SJSA1 (cell line): Measurements from ENCODE around the gene GAL3ST2. TPM values are rescaled to one million over a fixed set of nuclear protein-coding genes. Genes with fewer than 3 reads are reported as not detected.
A peak's percentile ranks its signal among the peaks of the same experiment; 100 is the strongest.

Source experiments
- DNase-seq, 2 experiments: peaks; one replicate each; pipeline ENCODE4 v3.0.0-alpha.2; 2015 to 2020; ENCODE audit warnings: low spot score in 2 of 2, low read depth in 1 of 2
- H3K27ac ChIP-seq: fragments of 250-450 bp; sonication (Bioruptor Pico); 2 replicates; pipeline ENCODE4 v1.5.1; 2020; ENCODE audit warnings: mild to moderate bottlenecking, moderate library complexity
- H3K27me3 ChIP-seq: fragments of 250-450 bp; sonication (Bioruptor Pico); replicated peaks from 2 replicates; pipeline ENCODE4 v1.5.1; 2020; ENCODE audit warnings: mild to moderate bottlenecking, moderate library complexity
- H3K36me3 ChIP-seq: fragments of 250-450 bp; sonication (Bioruptor Pico); 2 replicates; pipeline ENCODE4 v1.5.1; 2020; ENCODE audit warnings: mild to moderate bottlenecking
- H3K4me1 ChIP-seq: fragments of 250-450 bp; sonication (Bioruptor Pico); replicated peaks from 2 replicates; pipeline ENCODE4 v1.6.1; 2021; ENCODE audit warnings: mild to moderate bottlenecking
- H3K4me3 ChIP-seq: fragments of 250-450 bp; sonication (Bioruptor Pico); 2 replicates; pipeline ENCODE4 v1.5.1; 2020; ENCODE audit warnings: mild to moderate bottlenecking
- H3K9me3 ChIP-seq: fragments of 250-450 bp; sonication (Bioruptor Pico); replicated peaks from 2 replicates; pipeline ENCODE4 v1.5.1; 2020; ENCODE audit warnings: mild to moderate bottlenecking
- total RNA-seq: library from RNA; depleted of rRNA; stranded (reverse); fragments of >200 nt; shearing (Covaris generic); gene quantifications from 2 replicates; pipeline ENCODE4 v1.2.3, GENCODE V29; 2014

GAL3ST2 gene
- total RNA-seq, 1 experiment from 2014 or later = not detected

DNA sequence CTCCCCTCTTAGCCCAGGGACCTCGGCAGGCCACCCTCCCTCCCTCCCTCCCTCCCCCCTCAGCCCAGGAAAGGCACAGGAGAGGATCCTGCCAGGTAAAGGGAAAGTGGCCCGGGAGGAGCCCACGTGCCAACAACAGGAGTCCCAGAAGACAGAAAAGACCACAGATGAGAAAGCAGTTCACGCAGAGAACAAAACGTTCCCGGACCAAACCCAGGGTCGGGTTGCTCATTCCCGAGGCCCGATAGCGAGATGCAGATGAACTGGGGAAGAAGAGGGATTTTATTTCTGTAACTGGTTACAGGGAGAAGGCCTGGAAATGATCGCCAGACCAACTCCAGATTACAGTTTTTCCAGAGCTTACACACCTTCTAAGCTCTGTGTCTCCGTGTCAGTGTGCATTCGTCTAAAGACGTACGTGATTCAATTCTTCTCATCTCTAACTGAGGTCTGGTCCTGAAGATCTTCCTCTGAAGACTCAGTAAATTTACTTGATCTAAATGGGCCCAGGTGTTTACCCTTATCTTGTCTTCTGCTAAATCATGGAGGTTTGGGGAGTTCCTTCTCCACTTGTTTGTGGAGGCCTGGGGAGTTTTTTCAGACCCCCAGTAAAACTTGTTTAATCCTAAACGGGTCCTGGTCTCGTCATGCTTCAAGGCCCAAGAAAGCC lies 31.6 kb downstream of the GAL3ST2 start:
- no peak for DNase-seq
- Histone ChIP-seq H3K27me3 (peaks cover 16% of the 10 kb centered on the region), H3K36me3 (no peaks in the 10 kb centered on the region), H3K27ac (no peak overlapping the region), H3K4me1 (peaks cover 17% of the 10 kb centered on the region), H3K4me3 (no peak overlapping the region), H3K9me3 (0 out of 2 replicates have a peak, but pooled peaks cover 4% of the 10 kb centered on the region)

- peak in 1 of 2 experiments; percentile 36 for DNase-seq
- H3K9me3 ChIP-seq = no peaks in the 10 kb centered on the region
- peaks cover 10% of the 10 kb centered on the region for H3K27me3 ChIP-seq
- no peak within 1 kb of the TSS for H3K4me3 ChIP-seq
- no peaks in the 10 kb centered on the region for H3K36me3 ChIP-seq
- peaks cover 10% of the 10 kb centered on the region for H3K4me1 ChIP-seq
- H3K27ac ChIP-seq = no peak within 1 kb of the TSS
These were observed 32.2 kb downstream of the GAL3ST2 start, which contains the start of gene NEU4 for GRCh38 chr2:241808721-241809382. NEU4 (plus strand) TSS chr2:241809193; CDS start chr2:241814485, 5,292 bp downstream.

DNA sequence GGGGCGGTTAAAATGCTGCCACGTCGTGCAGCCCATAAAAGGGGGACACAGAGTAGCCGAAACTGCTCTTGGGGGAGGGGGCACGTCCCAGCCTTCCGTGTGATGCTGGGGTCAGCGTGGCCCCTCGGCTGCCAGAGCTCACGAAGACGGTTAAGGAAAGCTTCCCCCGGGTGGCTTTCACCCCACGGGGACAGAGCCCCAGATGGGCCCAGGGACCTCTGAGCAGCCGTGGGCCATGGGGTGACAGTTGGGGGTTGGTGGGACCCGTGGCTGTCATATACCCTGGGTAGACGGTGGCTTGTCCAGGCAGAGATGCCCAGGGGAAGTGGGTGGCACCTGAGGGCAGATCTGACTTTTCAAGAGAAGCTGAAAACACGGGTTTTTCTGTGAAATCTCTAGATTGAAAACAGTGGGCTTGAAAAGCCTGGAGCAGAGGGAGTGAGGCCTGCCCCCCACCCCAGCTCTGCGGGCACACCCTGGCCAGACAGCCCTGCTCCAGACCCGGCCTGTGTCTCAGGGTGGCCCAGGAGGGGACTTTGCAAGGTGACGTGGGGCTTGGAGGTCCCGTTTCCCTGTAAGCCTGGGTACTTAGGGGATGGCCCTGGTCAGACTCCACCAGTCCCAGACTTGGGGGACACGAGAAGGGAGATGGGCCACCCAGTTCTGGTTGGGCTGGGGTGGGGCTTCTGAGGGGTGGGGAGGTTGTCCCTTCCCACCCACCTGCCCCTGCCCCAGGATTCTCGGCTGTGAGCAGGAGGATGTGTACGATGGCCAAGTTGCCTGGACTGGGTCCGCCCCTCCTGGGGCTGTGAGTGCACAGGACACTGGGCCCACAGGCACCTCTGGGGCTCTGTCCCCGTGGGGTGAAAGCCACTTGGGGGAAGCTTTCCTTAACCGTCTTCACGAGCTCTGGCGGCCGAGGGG lies 33.0 kb downstream of the GAL3ST2 start:
- H3K4me3 ChIP-seq = no peak overlapping the region
- peaks cover 2% of the 10 kb centered on the region for H3K4me1 ChIP-seq
- H3K36me3 ChIP-seq = no peaks in the 10 kb centered on the region
- peak in 1 of 2 experiments; percentile 36 for DNase-seq
- H3K27ac ChIP-seq = no peak overlapping the region
- no peaks in the 10 kb centered on the region for H3K9me3 ChIP-seq
- peaks cover 5% of the 10 kb centered on the region for H3K27me3 ChIP-seq

DNA sequence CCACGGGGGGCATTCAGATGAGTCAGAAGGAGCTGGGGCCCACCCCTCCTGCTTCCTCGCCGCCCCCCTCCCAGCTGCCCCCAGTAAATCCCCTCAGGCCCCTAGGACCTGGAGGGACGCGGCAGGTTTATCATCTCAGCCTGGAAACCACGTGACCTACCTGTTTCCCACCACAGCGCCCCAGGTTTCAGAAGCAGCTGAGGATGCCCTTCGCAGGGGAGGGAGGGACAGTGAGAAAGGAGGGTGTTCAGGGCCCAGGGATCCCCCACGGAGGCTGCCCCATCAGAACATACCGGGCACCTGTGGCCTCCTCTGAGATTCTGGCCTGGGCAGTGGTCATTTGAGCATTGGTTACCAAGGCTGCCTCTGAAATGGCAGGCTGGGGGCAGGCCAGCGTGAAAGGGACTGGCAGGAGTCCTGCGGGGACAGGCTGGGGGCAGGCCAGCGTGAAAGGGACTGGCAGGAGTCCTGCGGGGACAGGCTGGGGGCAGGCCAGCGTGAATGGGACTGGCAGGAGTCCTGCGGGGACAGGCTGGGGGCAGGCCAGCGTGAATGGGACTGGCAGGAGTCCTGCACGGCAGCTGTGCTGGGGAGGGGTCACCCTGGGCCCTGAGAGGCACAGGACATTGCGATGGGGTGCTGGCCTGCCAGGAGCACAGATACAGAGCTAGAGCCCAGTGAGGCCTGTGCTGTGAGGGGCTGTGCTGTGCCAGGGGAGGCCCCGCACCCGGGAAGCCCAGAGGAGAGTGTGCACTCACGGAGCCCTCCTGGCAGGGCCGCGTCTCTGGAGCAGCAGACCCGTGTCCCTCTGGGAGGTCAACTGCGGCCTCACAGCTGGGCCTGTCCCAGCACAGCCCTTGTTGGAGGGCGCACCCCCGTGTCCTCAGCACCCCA lies 33.9 kb downstream of the GAL3ST2 start:
- H3K27me3 ChIP-seq = 0 out of 2 replicates have a peak, but pooled peaks cover 3% of the 10 kb centered on the region
- H3K4me3 ChIP-seq = no peak overlapping the region
- no peaks in the 10 kb centered on the region for H3K9me3 ChIP-seq
- H3K27ac ChIP-seq = no peak overlapping the region
- no peaks in the 10 kb centered on the region for H3K4me1 ChIP-seq
- DNase-seq = peak in 1 of 2 experiments; percentile 37
- no peaks in the 10 kb centered on the region for H3K36me3 ChIP-seq

DNA sequence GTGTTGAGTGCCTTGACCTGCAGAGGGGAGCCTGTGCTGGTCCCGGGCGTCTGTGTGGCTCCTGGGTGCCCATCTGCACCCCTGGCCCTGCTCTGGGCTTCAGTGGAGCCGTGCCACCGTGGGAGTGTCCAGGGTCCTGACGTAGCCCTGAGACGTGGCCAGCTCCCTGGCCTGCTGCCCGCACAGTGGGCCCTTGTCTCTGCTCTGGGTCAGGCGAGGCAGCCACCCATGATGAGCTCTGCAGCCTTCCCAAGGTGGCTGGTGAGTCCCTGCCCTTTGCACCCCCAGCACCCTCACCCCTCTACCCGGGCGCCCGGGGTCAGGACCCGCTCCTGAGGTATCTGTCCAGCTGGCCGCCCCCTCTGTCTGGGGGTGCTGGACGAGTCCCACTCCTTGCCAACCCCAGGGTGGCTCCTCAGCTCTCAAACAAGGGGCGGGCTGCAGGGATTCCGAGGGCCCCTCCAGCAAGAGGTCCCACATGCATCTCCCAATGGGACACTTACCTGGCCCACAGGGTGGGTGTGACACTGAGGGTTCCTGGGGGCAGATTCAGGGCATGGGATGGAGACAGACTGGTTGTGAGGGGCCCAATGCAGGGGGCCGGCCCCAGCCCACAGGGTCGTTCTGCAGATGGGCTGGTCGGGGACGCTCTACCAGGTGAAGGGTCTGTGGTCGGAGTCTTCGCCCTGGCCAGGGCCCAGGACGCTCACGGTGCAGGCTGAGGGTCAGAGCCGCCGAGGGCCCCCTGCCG lies 34.8 kb downstream of the GAL3ST2 start:
- Histone ChIP-seq H3K27me3 (peaks cover 11% of the 10 kb centered on the region), H3K27ac (no peak overlapping the region), H3K4me1 (no peaks in the 10 kb centered on the region), H3K36me3 (no peaks in the 10 kb centered on the region), H3K4me3 (no peak overlapping the region), H3K9me3 (no peaks in the 10 kb centered on the region)
- DNase-seq = peak in 1 of 2 experiments; percentile 42

GRCh38 chr2:241811952-241812729 lies 35.5 kb downstream of the GAL3ST2 start:
- no peaks in the 10 kb centered on the region for H3K9me3 ChIP-seq
- no peak overlapping the region for H3K27ac ChIP-seq
- peak in 1 of 2 experiments; percentile 44 for DNase-seq
- H3K4me1 ChIP-seq = no peaks in the 10 kb centered on the region
- no peak overlapping the region for H3K4me3 ChIP-seq
- no peaks in the 10 kb centered on the region for H3K36me3 ChIP-seq
- peaks cover 17% of the 10 kb centered on the region for H3K27me3 ChIP-seq

GRCh38 chr2:241812730-241813643 lies 36.4 kb downstream of the GAL3ST2 start:
- H3K4me1 ChIP-seq = no peaks in the 10 kb centered on the region
- H3K27ac ChIP-seq = no peak overlapping the region
- no peaks in the 10 kb centered on the region for H3K36me3 ChIP-seq
- H3K27me3 ChIP-seq = peaks cover 22% of the 10 kb centered on the region
- no peaks in the 10 kb centered on the region for H3K9me3 ChIP-seq
- no peak overlapping the region for H3K4me3 ChIP-seq
- peak in 1 of 2 experiments; percentile 40 for DNase-seq

DNA sequence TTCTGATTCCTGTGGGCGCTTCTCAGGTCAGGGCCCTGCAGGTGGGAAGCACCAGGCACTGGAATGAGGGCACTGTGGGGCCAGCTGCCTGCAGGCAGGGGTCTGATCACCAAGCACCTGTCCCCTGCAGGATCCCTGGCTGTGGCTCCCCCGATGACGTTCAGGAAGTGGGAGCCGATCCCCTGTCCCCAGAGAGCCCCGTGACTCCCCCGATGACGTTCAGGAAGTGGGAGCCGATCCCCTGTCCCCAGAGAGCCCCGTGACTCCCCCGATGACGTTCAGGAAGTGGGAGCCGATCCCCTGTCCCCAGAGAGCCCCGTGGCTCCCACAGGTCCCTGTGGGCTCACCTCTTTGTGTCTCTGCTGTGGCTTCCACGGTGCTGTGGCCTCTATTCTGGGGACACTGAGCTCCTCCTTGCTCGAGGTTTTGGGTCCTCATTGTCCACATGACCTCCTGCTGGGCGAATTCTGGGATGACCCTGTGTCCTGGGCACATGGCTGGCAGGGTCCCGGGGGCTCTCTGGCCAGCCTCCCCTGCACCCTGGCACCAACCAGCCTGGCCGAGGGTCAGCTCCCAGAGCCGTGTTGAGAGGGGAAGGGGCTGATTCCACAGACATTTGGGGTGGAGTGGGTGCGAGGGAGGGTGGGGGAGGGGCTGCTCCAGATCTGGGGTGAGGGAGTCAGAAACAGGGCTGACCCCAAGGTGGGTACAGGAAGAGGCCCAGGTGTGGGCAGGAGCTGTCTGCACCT lies 37.2 kb downstream of the GAL3ST2 start:
- Histone ChIP-seq H3K36me3 (no peaks in the 10 kb centered on the region), H3K9me3 (no peaks in the 10 kb centered on the region), H3K4me1 (no peaks in the 10 kb centered on the region), H3K27me3 (peaks cover 22% of the 10 kb centered on the region), H3K4me3 (no peak overlapping the region), H3K27ac (no peak overlapping the region)
- peak in 1 of 2 experiments; percentile 13 for DNase-seq

DNA sequence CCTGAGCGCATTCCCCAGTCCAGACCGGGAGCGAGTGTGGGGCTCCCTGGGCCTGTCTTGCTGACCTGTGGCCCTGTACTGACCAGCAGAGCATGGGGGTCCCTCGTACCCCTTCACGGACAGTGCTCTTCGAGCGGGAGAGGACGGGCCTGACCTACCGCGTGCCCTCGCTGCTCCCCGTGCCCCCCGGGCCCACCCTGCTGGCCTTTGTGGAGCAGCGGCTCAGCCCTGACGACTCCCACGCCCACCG lies 37.7 kb downstream of the GAL3ST2 start:
- Histone ChIP-seq H3K9me3 (no peaks in the 10 kb centered on the region), H3K4me1 (no peaks in the 10 kb centered on the region), H3K4me3 (no peak overlapping the region), H3K27me3 (peaks cover 22% of the 10 kb centered on the region), H3K36me3 (no peaks in the 10 kb centered on the region), H3K27ac (no peak overlapping the region)
- DNase-seq = peak in 1 of 2 experiments; percentile 38

DNA sequence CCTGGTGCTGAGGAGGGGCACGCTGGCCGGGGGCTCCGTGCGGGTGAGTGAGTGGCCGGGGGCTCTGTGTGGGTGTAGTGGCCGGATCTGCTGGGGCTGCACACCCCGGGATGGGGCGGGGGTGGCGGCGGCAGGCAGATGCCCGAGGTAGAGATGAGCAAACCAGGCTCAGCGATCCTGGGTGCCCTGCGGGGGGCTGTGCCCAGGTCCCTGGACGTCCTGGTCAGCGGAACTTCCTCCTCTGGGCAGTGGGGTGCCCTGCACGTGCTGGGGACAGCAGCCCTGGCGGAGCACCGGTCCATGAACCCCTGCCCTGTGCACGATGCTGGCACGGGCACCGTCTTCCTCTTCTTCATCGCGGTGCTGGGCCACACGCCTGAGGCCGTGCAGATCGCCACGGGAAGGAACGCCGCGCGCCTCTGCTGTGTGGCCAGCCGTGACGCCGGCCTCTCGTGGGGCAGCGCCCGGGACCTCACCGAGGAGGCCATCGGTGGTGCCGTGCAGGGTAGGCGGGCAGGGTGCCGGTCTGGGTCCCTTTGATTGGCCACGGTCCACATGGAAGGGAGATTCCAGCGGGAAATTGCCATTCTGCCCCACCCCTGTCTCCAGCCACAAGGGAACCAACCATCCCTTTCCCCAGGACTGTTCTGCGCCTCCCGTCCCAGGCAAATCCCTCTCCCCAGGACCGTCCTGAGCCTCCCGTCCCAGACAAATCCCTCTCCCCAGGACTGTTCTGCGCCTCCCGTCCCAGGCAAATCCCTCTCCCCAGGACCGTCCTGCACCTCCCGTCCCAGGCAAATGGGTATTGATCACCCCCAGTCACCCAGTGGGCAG lies 38.2 kb downstream of the GAL3ST2 start:
- Histone ChIP-seq H3K9me3 (no peaks in the 10 kb centered on the region), H3K27me3 (peaks cover 22% of the 10 kb centered on the region), H3K36me3 (no peaks in the 10 kb centered on the region), H3K4me1 (no peaks in the 10 kb centered on the region), H3K4me3 (no peak overlapping the region), H3K27ac (no peak overlapping the region)
- DNase-seq = peak in 1 of 2 experiments; percentile 37
